ENCODE data around the gene CCNL2. TPM values are rescaled to one million over a fixed set of nuclear protein-coding genes. Genes with fewer than 3 reads are reported as not detected.

CCNL2 gene
- total and polyA plus RNA-seq, 2 of the 13 experiments (the other 11 are each of a cell fraction or from before 2014, with no cell fraction given) = 105 to 340 TPM

DNA sequence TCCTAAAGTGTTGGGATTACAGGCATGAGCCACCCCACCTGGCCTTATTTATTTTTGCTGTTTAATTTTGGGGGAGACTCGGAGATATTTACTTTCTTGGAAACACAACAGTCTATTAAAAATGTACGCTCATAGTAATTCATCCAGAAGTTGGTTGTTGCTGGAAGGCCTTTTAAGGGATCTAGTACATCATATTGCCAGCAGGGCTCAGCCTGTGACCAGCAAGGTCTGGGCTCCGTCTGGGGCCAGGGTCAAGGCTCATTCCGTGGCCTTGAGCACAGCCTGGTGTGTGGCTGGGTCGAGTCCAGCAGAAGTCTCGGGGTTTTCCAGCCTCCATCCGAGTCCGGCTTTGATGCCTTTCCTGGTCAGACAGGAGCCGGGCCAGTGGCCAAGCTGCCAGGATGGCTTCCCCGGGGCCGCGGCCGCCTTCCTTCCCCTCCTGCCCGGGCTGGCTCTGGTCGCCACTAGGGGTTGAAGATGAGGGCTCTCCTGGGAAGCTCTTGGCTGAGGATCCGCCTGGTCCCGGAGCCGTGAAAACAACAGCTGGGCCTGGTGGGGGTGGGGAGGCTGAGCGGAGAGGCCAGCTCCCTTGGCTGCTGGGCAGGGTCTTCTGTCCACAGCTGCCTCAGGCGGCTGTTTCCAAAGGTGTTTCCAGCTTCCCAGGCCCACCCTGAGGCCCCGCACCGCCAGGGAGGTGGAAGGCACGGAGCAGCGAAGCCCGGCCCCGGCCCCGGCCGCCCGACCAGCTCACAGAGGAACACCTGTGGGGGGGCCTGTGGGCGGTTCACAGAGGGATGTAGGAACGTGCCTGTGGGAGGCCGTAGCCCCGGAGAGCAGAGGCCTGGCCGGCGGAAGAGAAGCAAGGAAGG lies 31.2 kb upstream of the CCNL2 start (continued):
- TF ChIP-seq, protein P1, sequence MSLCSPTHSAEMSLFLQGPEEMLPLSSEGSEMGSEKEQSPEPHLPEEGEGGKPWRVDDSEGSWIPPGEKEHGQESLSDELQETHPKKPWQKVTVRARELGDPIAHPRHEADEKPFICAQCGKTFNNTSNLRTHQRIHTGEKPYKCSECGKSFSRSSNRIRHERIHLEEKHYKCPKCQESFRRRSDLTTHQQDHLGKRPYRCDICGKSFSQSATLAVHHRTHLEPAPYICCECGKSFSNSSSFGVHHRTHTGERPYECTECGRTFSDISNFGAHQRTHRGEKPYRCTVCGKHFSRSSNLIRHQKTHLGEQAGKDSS (CRISPR knock-in tag; IDR thresholded peaks at IDR 0.05; ENCODE audit: borderline replicate concordance, low read depth) = 0 out of 2 replicates have a peak, but pooled peaks have one; percentile 18
- TF ChIP-seq, protein P2, sequence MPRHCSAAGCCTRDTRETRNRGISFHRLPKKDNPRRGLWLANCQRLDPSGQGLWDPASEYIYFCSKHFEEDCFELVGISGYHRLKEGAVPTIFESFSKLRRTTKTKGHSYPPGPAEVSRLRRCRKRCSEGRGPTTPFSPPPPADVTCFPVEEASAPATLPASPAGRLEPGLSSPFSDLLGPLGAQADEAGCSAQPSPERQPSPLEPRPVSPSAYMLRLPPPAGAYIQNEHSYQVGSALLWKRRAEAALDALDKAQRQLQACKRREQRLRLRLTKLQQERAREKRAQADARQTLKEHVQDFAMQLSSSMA (CRISPR knock-in tag; IDR thresholded peaks at IDR 0.05) = 0 out of 2 replicates have a peak, but pooled peaks have one; percentile 53
- TF ChIP-seq ZC3H4 (CRISPR knock-in tag; IDR thresholded peaks at IDR 0.05; ENCODE audit: borderline replicate concordance) = peak; percentile 35; the same call in 1 of the 2 replicates
- TF ChIP-seq ZNF234 (CRISPR knock-in tag; conservative IDR thresholded peaks at IDR 0.05) = 0 out of 2 replicates have a peak, but pooled peaks have one; percentile 62
- TF ChIP-seq CREB1 (IDR thresholded peaks at IDR 0.05) = no peak
- no peak for TF ChIP-seq CREB1 (CRISPR knock-in tag; IDR thresholded peaks at IDR 0.05)
- TF ChIP-seq KMT2B (CRISPR knock-in tag; IDR thresholded peaks at IDR 0.05) = peak; percentile 11; the same call in 1 of the 2 replicates
- TF ChIP-seq ZNF264 (CRISPR knock-in tag; IDR thresholded peaks at IDR 0.05) = peak; percentile 33; the same call in 1 of the 2 replicates
- TF ChIP-seq ZNF562 (CRISPR knock-in tag; IDR thresholded peaks at IDR 0.05; ENCODE audit: borderline replicate concordance) = no peak
- TF ChIP-seq ZNF724P (CRISPR knock-in tag; IDR thresholded peaks at IDR 0.05; ENCODE audit: borderline replicate concordance) = peak; percentile 47; the same call in 1 of the 2 replicates
- TF ChIP-seq ZFY (CRISPR knock-in tag; IDR thresholded peaks at IDR 0.05) = peak; percentile 79
- TF ChIP-seq HOXA3 (CRISPR knock-in tag; IDR thresholded peaks at IDR 0.05) = no peak; the same call in none of the 2 replicates
- no peak for TF ChIP-seq ZBTB21 (CRISPR knock-in tag; IDR thresholded peaks at IDR 0.05)
- TF ChIP-seq CERS6 (CRISPR knock-in tag; IDR thresholded peaks at IDR 0.05) = no peak
- no peak for TF ChIP-seq ZNF460 (CRISPR knock-in tag; IDR thresholded peaks at IDR 0.05; ENCODE audit: borderline replicate concordance)
- TF ChIP-seq GLI4 (CRISPR knock-in tag; IDR thresholded peaks at IDR 0.05; ENCODE audit: borderline replicate concordance) = 0 out of 2 replicates have a peak, but pooled peaks have one; percentile 40
- peak; percentile 70; the same call in 1 of the 2 replicates for TF ChIP-seq ZSCAN21 (CRISPR knock-in tag; IDR thresholded peaks at IDR 0.05; ENCODE audit: borderline replicate concordance)
- no peak for TF ChIP-seq MAFG (CRISPR knock-in tag; IDR thresholded peaks at IDR 0.05)
- TF ChIP-seq ZNF572 (CRISPR knock-in tag; IDR thresholded peaks at IDR 0.05) = peak; percentile 85; the same call in 1 of the 2 replicates
- TF ChIP-seq CREB3 (CRISPR knock-in tag; IDR thresholded peaks at IDR 0.05) = peak; percentile 75; the same call in 1 of the 2 replicates
- peak; percentile 50; the same call in 1 of the 2 replicates for TF ChIP-seq ZNF777 (CRISPR knock-in tag; IDR thresholded peaks at IDR 0.05)
- TF ChIP-seq HOXA9 (CRISPR knock-in tag; IDR thresholded peaks at IDR 0.05; ENCODE audit: borderline replicate concordance) = peak; percentile 52; the same call in 1 of the 2 replicates
- TF ChIP-seq, protein P3, sequence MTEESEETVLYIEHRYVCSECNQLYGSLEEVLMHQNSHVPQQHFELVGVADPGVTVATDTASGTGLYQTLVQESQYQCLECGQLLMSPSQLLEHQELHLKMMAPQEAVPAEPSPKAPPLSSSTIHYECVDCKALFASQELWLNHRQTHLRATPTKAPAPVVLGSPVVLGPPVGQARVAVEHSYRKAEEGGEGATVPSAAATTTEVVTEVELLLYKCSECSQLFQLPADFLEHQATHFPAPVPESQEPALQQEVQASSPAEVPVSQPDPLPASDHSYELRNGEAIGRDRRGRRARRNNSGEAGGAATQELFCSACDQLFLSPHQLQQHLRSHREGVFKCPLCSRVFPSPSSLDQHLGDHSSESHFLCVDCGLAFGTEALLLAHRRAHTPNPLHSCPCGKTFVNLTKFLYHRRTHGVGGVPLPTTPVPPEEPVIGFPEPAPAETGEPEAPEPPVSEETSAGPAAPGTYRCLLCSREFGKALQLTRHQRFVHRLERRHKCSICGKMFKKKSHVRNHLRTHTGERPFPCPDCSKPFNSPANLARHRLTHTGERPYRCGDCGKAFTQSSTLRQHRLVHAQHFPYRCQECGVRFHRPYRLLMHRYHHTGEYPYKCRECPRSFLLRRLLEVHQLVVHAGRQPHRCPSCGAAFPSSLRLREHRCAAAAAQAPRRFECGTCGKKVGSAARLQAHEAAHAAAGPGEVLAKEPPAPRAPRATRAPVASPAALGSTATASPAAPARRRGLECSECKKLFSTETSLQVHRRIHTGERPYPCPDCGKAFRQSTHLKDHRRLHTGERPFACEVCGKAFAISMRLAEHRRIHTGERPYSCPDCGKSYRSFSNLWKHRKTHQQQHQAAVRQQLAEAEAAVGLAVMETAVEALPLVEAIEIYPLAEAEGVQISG (CRISPR knock-in tag; IDR thresholded peaks at IDR 0.05) = peak; percentile 20
